ENCODE results near the gene C14orf39. TPM values are rescaled to one million over a fixed set of nuclear protein-coding genes. Genes with fewer than 3 reads are reported as not detected.

Gene C14orf39
- polyA plus RNA-seq, 3 donors from 2014 or later = not detected

GRCh38 chr14:60508707-60509437 is 23.0 kb upstream of the C14orf39 start, which contains the start of gene SIX6:
SIX6 (plus strand) TSS chr14:60509146; CDS start chr14:60509399, 253 bp downstream.
- no peak for DNase-seq
- peaks cover 0 to 25% (median 3%) of the 10 kb centered on the region in 6 donors for H3K9me3 Mint-ChIP-seq

GRCh38 chr14:60508363-60508706 is 22.5 kb upstream of the C14orf39 start:
- Mint-ChIP-seq H3K36me3 (peaks cover 0 to 4% (median 0%) of the 10 kb centered on the region in 3 donors), H3K4me3 (no peak overlapping the region), H3K27ac (no peak overlapping the region), H3K27me3 (ENCODE audit: low read depth in 3 of 3) (peaks cover 20 to 42% (median 36%) of the 10 kb centered on the region in 3 donors), H3K4me1 (peaks cover 0 to 9% of the 10 kb centered on the region in 2 donors), H3K9me3 (peaks cover 0 to 25% (median 3%) of the 10 kb centered on the region in 6 donors)
- no peak for DNase-seq

More at GRCh38 chr14:60508707-60509437, 23.0 kb upstream of the C14orf39 start, which contains the start of gene SIX6:
- Mint-ChIP-seq H3K27me3 (ENCODE audit: low read depth in 3 of 3) (peaks cover 23 to 42% (median 34%) of the 10 kb centered on the region in 3 donors), H3K36me3 (peaks cover 0 to 4% (median 0%) of the 10 kb centered on the region in 3 donors), H3K27ac (no peak within 1 kb of the TSS), H3K4me3 (no peak within 1 kb of the TSS), H3K4me1 (peaks cover 0 to 9% of the 10 kb centered on the region in 2 donors)

- Mint-ChIP-seq H3K36me3 (peaks cover 0 to 4% (median 0%) of the 10 kb centered on the region in 3 donors), H3K27me3 (ENCODE audit: low read depth in 3 of 3) (peaks cover 16 to 41% (median 35%) of the 10 kb centered on the region in 3 donors), H3K9me3 (peaks cover 0 to 25% (median 1%) of the 10 kb centered on the region in 6 donors), H3K4me1 (peaks cover 0 to 9% of the 10 kb centered on the region in 2 donors), H3K27ac (no peak overlapping the region), H3K4me3 (no peak overlapping the region)
- no peak for DNase-seq
Observed at GRCh38 chr14:60506985-60507829, 21.3 kb upstream of the C14orf39 start.

- no peak for DNase-seq
- Mint-ChIP-seq H3K4me1 (peaks cover 0 to 5% of the 10 kb centered on the region in 2 donors), H3K27me3 (ENCODE audit: low read depth in 3 of 3) (peaks cover 14 to 36% (median 31%) of the 10 kb centered on the region in 3 donors), H3K9me3 (peaks cover 0 to 21% (median 1%) of the 10 kb centered on the region in 6 donors), H3K4me3 (no peak overlapping the region), H3K27ac (no peak overlapping the region), H3K36me3 (peaks cover 0 to 4% (median 0%) of the 10 kb centered on the region in 3 donors)
Observed at GRCh38 chr14:60506462-60506984, 20.7 kb upstream of the C14orf39 start.

- no peak overlapping the region for H3K27ac Mint-ChIP-seq
- H3K9me3 Mint-ChIP-seq = peaks cover 0 to 21% (median 1%) of the 10 kb centered on the region in 6 donors
- peaks cover 0 to 4% (median 0%) of the 10 kb centered on the region in 3 donors for H3K36me3 Mint-ChIP-seq
- H3K27me3 Mint-ChIP-seq (ENCODE audit: low read depth in 3 of 3) = peaks cover 14 to 36% (median 28%) of the 10 kb centered on the region in 3 donors
- H3K4me1 Mint-ChIP-seq = no peaks in the 10 kb centered on the region
- no peak for DNase-seq
- no peak overlapping the region for H3K4me3 Mint-ChIP-seq
Observed at GRCh38 chr14:60506010-60506409, 20.1 kb upstream of the C14orf39 start.

- no peak for DNase-seq
- Mint-ChIP-seq H3K36me3 (peaks cover 0 to 4% (median 0%) of the 10 kb centered on the region in 3 donors), H3K4me3 (no peak overlapping the region), H3K9me3 (peaks cover 0 to 21% (median 3%) of the 10 kb centered on the region in 6 donors), H3K27me3 (ENCODE audit: low read depth in 3 of 3) (peaks cover 14 to 33% (median 28%) of the 10 kb centered on the region in 3 donors), H3K27ac (no peak overlapping the region), H3K4me1 (no peaks in the 10 kb centered on the region)
Observed at GRCh38 chr14:60505448-60505847, 19.6 kb upstream of the C14orf39 start.

GRCh38 chr14:60502541-60502940 is 16.7 kb upstream of the C14orf39 start:
- H3K4me1 Mint-ChIP-seq = no peaks in the 10 kb centered on the region
- H3K9me3 Mint-ChIP-seq = peaks cover 0 to 17% (median 3%) of the 10 kb centered on the region in 6 donors
- no peak for DNase-seq
- no peak overlapping the region for H3K4me3 Mint-ChIP-seq
- no peak overlapping the region for H3K27ac Mint-ChIP-seq
- peaks cover 14 to 23% (median 17%) of the 10 kb centered on the region in 3 donors for H3K27me3 Mint-ChIP-seq (ENCODE audit: low read depth in 3 of 3)
- peaks cover 0 to 1% (median 0%) of the 10 kb centered on the region in 3 donors for H3K36me3 Mint-ChIP-seq

GRCh38 chr14:60495946-60496345 is 10.1 kb upstream of the C14orf39 start:
- H3K27me3 Mint-ChIP-seq (ENCODE audit: low read depth in 3 of 3) = peaks cover 0 to 9% (median 4%) of the 10 kb centered on the region in 3 donors
- DNase-seq = no peak
- no peaks in the 10 kb centered on the region for H3K36me3 Mint-ChIP-seq
- H3K27ac Mint-ChIP-seq = no peak overlapping the region
- no peaks in the 10 kb centered on the region for H3K4me1 Mint-ChIP-seq
- no peak overlapping the region for H3K4me3 Mint-ChIP-seq
- H3K9me3 Mint-ChIP-seq = peaks cover 0 to 10% (median 2%) of the 10 kb centered on the region in 6 donors

GRCh38 chr14:60490270-60490669 is 4.4 kb upstream of the C14orf39 start:
- H3K27ac Mint-ChIP-seq = no peak overlapping the region
- H3K36me3 Mint-ChIP-seq = no peaks in the 10 kb centered on the region
- DNase-seq = no peak
- H3K27me3 Mint-ChIP-seq (ENCODE audit: low read depth in 3 of 3) = peaks cover 3 to 6% (median 6%) of the 10 kb centered on the region in 3 donors
- no peak overlapping the region for H3K4me3 Mint-ChIP-seq
- H3K4me1 Mint-ChIP-seq = peaks cover 0 to 2% of the 10 kb centered on the region in 2 donors
- peaks cover 0 to 2% (median 0%) of the 10 kb centered on the region in 6 donors for H3K9me3 Mint-ChIP-seq

GRCh38 chr14:60488175-60488574 is 2.3 kb upstream of the C14orf39 start:
- peaks cover 3 to 11% (median 6%) of the 10 kb centered on the region in 3 donors for H3K27me3 Mint-ChIP-seq (ENCODE audit: low read depth in 3 of 3)
- no peak overlapping the region for H3K4me3 Mint-ChIP-seq
- H3K9me3 Mint-ChIP-seq = peaks cover 0 to 5% (median 2%) of the 10 kb centered on the region in 6 donors
- no peaks in the 10 kb centered on the region for H3K36me3 Mint-ChIP-seq
- no peak for DNase-seq
- H3K4me1 Mint-ChIP-seq = peaks cover 0 to 2% of the 10 kb centered on the region in 2 donors
- H3K27ac Mint-ChIP-seq = no peak overlapping the region

- Mint-ChIP-seq H3K4me1 (peaks cover 0 to 2% of the 10 kb centered on the region in 2 donors), H3K36me3 (no peaks in the 10 kb centered on the region), H3K4me3 (no peak overlapping the region), H3K27me3 (ENCODE audit: low read depth in 3 of 3) (peaks cover 3 to 11% (median 6%) of the 10 kb centered on the region in 3 donors), H3K9me3 (peaks cover 0 to 5% (median 3%) of the 10 kb centered on the region in 6 donors), H3K27ac (no peak overlapping the region)
- DNase-seq = no peak
Observed at GRCh38 chr14:60487211-60487610, 1.3 kb upstream of the C14orf39 start.

GRCh38 chr14:60485057-60485597 is 736 bp downstream of the C14orf39 start:
- Mint-ChIP-seq H3K27ac (no peak overlapping the region), H3K9me3 (peaks cover 1 to 18% (median 9%) of the 10 kb centered on the region in 6 donors), H3K27me3 (ENCODE audit: low read depth in 3 of 3) (peaks cover 3 to 14% (median 3%) of the 10 kb centered on the region in 3 donors), H3K4me1 (peaks cover 0 to 2% of the 10 kb centered on the region in 2 donors), H3K4me3 (peak overlapping the region in 1 of 5 donors; percentile 18), H3K36me3 (no peaks in the 10 kb centered on the region)
- no peak for DNase-seq

GRCh38 chr14:60482743-60483142 is 3.1 kb downstream of the C14orf39 start:
- Mint-ChIP-seq H3K4me1 (peaks cover 0 to 2% of the 10 kb centered on the region in 2 donors), H3K4me3 (no peak overlapping the region), H3K36me3 (no peaks in the 10 kb centered on the region), H3K9me3 (peaks cover 1 to 26% (median 14%) of the 10 kb centered on the region in 6 donors), H3K27me3 (ENCODE audit: low read depth in 3 of 3) (peaks cover 3 to 16% (median 3%) of the 10 kb centered on the region in 3 donors), H3K27ac (no peak overlapping the region)
- DNase-seq = no peak

Measured in immature natural killer cell (primary cell).